SK-N-SH treated with all-trans-retinoic acid at 6 μM for 48 hours (cell line): ENCODE data around the gene SP3.

ENCODE experiments used
- ATAC-seq: fragments of 200-7000 bp; cut with Tn5 transposase; 3 replicates; pipeline ENCODE4 v1.9.1; 2020; ENCODE audit warnings: mild to moderate bottlenecking, moderate library complexity
- ARNTL ChIP-seq: fragments of 450-650 bp; formaldehyde crosslinking; IDR thresholded peaks from 2 replicates; pipeline ENCODE4 v1.5.0; 2020; ENCODE audit warnings: low read depth, mild to moderate bottlenecking, moderate library complexity, borderline replicate concordance
- BACH2 ChIP-seq: fragments of 250-450 bp; sonication (Bioruptor Pico); IDR thresholded peaks from 2 replicates; pipeline ENCODE4 v1.9.0; 2021; ENCODE audit warnings: mild to moderate bottlenecking, borderline replicate concordance
- CSDC2 ChIP-seq: fragments of 250-450 bp; sonication (Bioruptor Pico); IDR thresholded peaks from 2 replicates; pipeline ENCODE4 v1.5.0; 2020; ENCODE audit warnings: mild to moderate bottlenecking, moderate library complexity
- ESRRG ChIP-seq: fragments of 250-450 bp; sonication (Bioruptor Pico); IDR thresholded peaks from 2 replicates; pipeline ENCODE4 v1.6.1; 2021; ENCODE audit warnings: mild to moderate bottlenecking
- GLIS3 ChIP-seq: fragments of 250-450 bp; sonication (Bioruptor Pico); IDR thresholded peaks from 2 replicates; pipeline ENCODE4 v1.5.0; 2020; ENCODE audit warnings: mild to moderate bottlenecking, moderate library complexity
- ISL1 ChIP-seq: fragments of 250-450 bp; sonication (Bioruptor Pico); IDR thresholded peaks from 2 replicates; pipeline ENCODE4 v2.1.2; 2022; ENCODE audit warnings: mild to moderate bottlenecking, moderate library complexity
- OSR1 ChIP-seq: fragments of 250-450 bp; sonication (Bioruptor Pico); IDR thresholded peaks from 2 replicates; pipeline ENCODE4 v1.8.0; 2022; ENCODE audit warnings: moderate library complexity, mild to moderate bottlenecking, inconsistent platforms
- PPARA ChIP-seq: fragments of 250-450 bp; sonication (Bioruptor Pico); IDR thresholded peaks from 2 replicates; pipeline ENCODE4 v1.5.0; 2020; ENCODE audit warnings: mild to moderate bottlenecking, borderline replicate concordance
- RARB ChIP-seq: fragments of 250-450 bp; sonication (Bioruptor Pico); IDR thresholded peaks from 2 replicates; pipeline ENCODE4 v1.8.0; 2021; ENCODE audit warnings: mild to moderate bottlenecking, moderate library complexity
- TCF4 ChIP-seq: fragments of 250-450 bp; sonication (Bioruptor Pico); IDR thresholded peaks from 2 replicates; pipeline ENCODE4 v1.8.0; 2021; ENCODE audit warnings: mild to moderate bottlenecking, moderate library complexity, borderline replicate concordance
- TOX ChIP-seq: fragments of 250-450 bp; sonication (Bioruptor Pico); IDR thresholded peaks from 2 replicates; pipeline ENCODE4 v1.8.0; 2021; ENCODE audit warnings: mild to moderate bottlenecking, moderate library complexity, borderline replicate concordance
- TSHZ2 ChIP-seq: fragments of 250-450 bp; sonication (Bioruptor Pico); IDR thresholded peaks from 2 replicates; pipeline ENCODE4 v1.5.0; 2020; ENCODE audit warnings: mild to moderate bottlenecking, moderate library complexity
- ZC3H10 ChIP-seq: fragments of 250-450 bp; sonication (Bioruptor Pico); IDR thresholded peaks from 2 replicates; pipeline ENCODE4 v1.5.1; 2021; ENCODE audit warnings: mild to moderate bottlenecking, moderate library complexity
- ZFP3 ChIP-seq: fragments of 250-450 bp; sonication (Bioruptor Pico); IDR thresholded peaks from 2 replicates; pipeline ENCODE4 v1.5.0; 2020; ENCODE audit warnings: mild to moderate bottlenecking, moderate library complexity
- ZFP30 ChIP-seq: fragments of 450-650 bp; formaldehyde crosslinking; IDR thresholded peaks from 2 replicates; pipeline ENCODE4 v1.5.0; 2022; ENCODE audit warnings: mild to moderate bottlenecking, moderate library complexity
- ZNF565 ChIP-seq: fragments of 450-650 bp; formaldehyde crosslinking; conservative IDR thresholded peaks from 2 replicates; pipeline ENCODE4 v1.5.0; 2020; ENCODE audit warnings: low read depth, mild to moderate bottlenecking, moderate library complexity
- ZNF70 ChIP-seq: fragments of 450-650 bp; formaldehyde crosslinking; IDR thresholded peaks from 2 replicates; pipeline ENCODE4 v1.5.0; 2020; ENCODE audit warnings: mild to moderate bottlenecking, moderate library complexity
- ZNF8 ChIP-seq: fragments of 450-650 bp; formaldehyde crosslinking; IDR thresholded peaks from 2 replicates; pipeline ENCODE4 v1.5.0; 2020; ENCODE audit warnings: mild to moderate bottlenecking, moderate library complexity
- TF ChIP-seq, protein P1 (sequence below): fragments of 250-450 bp; sonication (Bioruptor Pico); IDR thresholded peaks from 2 replicates; pipeline ENCODE4 v1.5.1; 2021; ENCODE audit warnings: mild to moderate bottlenecking, moderate library complexity
- TF ChIP-seq, protein P2 (sequence below): fragments of 250-450 bp; sonication (Bioruptor Pico); IDR thresholded peaks from 2 replicates; pipeline ENCODE4 v1.8.0; 2020; ENCODE audit warnings: mild to moderate bottlenecking, moderate library complexity, borderline replicate concordance
- TF ChIP-seq, protein P3 (sequence below): fragments of 250-450 bp; sonication (Bioruptor Pico); IDR thresholded peaks from 2 replicates; pipeline ENCODE4 v1.5.1; 2020; ENCODE audit warnings: low read depth, mild to moderate bottlenecking, moderate library complexity

SP3 gene

DNA sequence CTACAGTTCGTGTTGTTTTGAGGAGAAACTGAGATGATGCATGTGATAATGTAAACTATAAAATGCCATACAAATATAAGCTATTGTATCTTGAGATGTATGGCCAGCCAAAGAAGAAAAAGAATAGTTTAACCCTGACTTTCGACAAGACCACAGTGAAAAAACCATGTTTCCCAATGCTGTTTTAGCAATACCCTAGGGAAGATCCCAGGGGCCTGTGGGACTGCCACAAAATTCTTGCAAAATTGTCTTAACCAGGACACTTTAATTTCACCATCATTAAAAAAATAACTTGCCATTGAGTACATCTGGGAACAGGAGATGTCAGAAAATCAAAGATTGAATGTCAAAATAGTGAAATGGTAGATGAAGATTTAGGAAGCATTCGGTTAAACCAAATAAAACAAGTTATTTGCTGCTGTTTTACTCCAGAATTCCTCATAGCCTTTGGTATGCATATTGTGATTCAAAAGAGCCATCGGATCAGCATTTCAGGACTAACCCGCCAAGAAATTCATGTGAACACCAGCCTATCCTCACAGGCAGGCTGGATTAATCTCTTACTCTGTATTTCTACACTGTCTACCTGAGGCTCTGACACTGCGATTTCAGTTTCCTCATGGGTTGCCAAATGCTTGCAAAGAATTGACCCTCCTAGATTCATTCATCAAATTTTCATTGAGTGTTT is 49.0 kb upstream of the SP3 start (continued):
- TF ChIP-seq, protein P1, sequence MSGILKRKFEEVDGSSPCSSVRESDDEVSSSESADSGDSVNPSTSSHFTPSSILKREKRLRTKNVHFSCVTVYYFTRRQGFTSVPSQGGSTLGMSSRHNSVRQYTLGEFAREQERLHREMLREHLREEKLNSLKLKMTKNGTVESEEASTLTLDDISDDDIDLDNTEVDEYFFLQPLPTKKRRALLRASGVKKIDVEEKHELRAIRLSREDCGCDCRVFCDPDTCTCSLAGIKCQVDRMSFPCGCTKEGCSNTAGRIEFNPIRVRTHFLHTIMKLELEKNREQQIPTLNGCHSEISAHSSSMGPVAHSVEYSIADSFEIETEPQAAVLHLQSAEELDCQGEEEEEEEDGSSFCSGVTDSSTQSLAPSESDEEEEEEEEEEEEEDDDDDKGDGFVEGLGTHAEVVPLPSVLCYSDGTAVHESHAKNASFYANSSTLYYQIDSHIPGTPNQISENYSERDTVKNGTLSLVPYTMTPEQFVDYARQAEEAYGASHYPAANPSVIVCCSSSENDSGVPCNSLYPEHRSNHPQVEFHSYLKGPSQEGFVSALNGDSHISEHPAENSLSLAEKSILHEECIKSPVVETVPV (CRISPR knock-in tag) = no peak
- TF ChIP-seq ZFP30 (CRISPR knock-in tag) (no peak), BACH2 (CRISPR knock-in tag) (no peak), ISL1 (CRISPR knock-in tag) (no peak), TOX (CRISPR knock-in tag) (no peak)
- TF ChIP-seq, all 23 proteins: peak for 0

DNA sequence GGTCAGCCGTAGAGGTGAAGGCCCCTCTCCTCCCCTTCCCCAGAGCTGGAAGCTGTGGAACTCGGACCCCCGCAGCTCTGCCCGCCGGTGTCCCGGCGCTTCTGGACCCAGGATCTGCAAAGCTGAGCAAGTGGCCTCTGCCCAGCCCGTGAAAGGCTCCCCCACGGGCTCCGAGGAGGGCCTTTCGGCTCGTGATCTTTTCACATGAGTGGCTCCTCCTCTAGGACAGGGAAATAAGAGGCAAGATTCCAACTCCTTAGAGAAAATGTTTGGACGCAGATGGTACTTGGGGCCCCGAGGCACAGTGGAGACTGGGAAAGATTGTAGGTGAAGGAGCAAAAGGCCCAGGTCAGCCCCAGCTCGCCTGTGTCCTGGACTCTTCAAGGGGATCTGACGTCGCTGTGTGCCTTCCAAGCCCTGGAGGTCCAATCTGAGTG is 48.2 kb upstream of the SP3 start:
- TF ChIP-seq ARNTL (CRISPR knock-in tag) (no peak), ZFP30 (CRISPR knock-in tag) (no peak), ZFP3 (CRISPR knock-in tag) (no peak), ZNF8 (no peak), RARB (CRISPR knock-in tag) (no peak), ESRRG (CRISPR knock-in tag) (no peak), TSHZ2 (no peak), ISL1 (CRISPR knock-in tag) (no peak), TOX (CRISPR knock-in tag) (no peak), GLIS3 (CRISPR knock-in tag) (no peak), ZNF70 (CRISPR knock-in tag) (no peak), OSR1 (CRISPR knock-in tag) (no peak), ZNF565 (no peak), ZC3H10 (CRISPR knock-in tag) (no peak), TCF4 (CRISPR knock-in tag) (no peak)
- TF ChIP-seq, protein P1 (CRISPR knock-in tag) = no peak
- TF ChIP-seq, protein P2, sequence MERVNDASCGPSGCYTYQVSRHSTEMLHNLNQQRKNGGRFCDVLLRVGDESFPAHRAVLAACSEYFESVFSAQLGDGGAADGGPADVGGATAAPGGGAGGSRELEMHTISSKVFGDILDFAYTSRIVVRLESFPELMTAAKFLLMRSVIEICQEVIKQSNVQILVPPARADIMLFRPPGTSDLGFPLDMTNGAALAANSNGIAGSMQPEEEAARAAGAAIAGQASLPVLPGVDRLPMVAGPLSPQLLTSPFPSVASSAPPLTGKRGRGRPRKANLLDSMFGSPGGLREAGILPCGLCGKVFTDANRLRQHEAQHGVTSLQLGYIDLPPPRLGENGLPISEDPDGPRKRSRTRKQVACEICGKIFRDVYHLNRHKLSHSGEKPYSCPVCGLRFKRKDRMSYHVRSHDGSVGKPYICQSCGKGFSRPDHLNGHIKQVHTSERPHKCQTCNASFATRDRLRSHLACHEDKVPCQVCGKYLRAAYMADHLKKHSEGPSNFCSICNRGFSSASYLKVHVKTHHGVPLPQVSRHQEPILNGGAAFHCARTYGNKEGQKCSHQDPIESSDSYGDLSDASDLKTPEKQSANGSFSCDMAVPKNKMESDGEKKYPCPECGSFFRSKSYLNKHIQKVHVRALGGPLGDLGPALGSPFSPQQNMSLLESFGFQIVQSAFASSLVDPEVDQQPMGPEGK = no peak
- TF ChIP-seq, protein P3, sequence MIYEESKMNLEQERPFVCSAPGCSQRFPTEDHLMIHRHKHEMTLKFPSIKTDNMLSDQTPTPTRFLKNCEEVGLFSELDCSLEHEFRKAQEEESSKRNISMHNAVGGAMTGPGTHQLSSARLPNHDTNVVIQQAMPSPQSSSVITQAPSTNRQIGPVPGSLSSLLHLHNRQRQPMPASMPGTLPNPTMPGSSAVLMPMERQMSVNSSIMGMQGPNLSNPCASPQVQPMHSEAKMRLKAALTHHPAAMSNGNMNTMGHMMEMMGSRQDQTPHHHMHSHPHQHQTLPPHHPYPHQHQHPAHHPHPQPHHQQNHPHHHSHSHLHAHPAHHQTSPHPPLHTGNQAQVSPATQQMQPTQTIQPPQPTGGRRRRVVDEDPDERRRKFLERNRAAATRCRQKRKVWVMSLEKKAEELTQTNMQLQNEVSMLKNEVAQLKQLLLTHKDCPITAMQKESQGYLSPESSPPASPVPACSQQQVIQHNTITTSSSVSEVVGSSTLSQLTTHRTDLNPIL (CRISPR knock-in tag) = no peak

GRCh38 chr2:174012347-174013314 is 47.5 kb upstream of the SP3 start:
- ATAC-seq = no peak
- TF ChIP-seq CSDC2 (no peak), PPARA (CRISPR knock-in tag) (no peak), ZC3H10 (CRISPR knock-in tag) (no peak), ARNTL (CRISPR knock-in tag) (no peak), ZNF70 (CRISPR knock-in tag) (no peak), TSHZ2 (no peak), ISL1 (CRISPR knock-in tag) (no peak)
- TF ChIP-seq, protein P2 = no peak

More for the DNA sequence above, 48.2 kb upstream of the SP3 start:
- ATAC-seq = no peak
